ENCODE measurements around the gene MYMX.
"Not testable (repeated sequence)": the region's sequence is repeated elsewhere in the genome, so short reads cannot be mapped to it uniquely, and the experiment has no call there.

The MYMX gene

GRCh38 chr6:44221291-44221960 lies 4.7 kb downstream of the MYMX start:
- DNase-seq: peak; percentile 84

GRCh38 chr6:44221961-44222335 lies 5.2 kb downstream of the MYMX start:
- DNase-seq: no peak

- DNase-seq: no peak
Observed at GRCh38 chr6:44222486-44223318, 6.0 kb downstream of the MYMX start.

DNA sequence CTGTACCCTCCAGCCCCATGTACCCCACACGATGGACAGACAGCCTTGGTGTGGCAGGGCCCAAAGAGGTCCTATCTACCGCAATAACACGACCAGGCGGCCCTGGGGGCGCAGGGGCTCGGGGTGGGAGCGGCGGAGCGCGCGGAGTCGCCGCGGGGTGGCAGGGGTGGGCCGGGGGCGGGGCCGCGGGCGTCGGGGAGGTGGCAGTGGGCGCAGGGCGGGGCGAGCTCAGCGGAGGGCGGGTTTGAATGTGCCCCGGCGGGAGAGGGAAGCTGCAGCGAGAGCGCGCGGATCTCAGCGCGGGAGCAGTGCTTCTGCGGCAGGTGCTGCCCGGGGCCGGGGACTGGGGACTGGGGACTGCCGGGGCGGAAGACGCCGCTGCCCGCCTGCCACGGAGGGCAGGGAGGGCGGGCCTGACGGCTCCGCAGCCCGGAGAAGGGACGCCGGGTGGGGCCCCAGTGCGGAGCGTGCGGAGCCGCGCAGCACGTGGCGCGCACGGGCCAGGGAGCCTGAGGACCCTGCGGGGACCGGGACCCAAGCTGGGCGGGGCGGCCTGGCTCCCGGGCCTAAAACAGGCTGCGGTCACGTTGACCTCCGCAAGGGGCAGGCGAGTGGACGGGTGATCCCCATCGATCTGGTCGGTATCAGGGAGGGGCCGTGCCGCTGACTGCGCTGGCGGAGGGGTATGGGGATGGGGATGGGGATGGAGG lies 6.7 kb downstream of the MYMX start, which contains the start of gene SLC29A1:
SLC29A1 (plus strand) TSS at position 277 of the 710 bp plus-strand sequence. CDS start 3,719 bp downstream, outside the sequence.
- DNase-seq: peak; percentile 92

- DNase-seq: peak; percentile 45
Observed at GRCh38 chr6:44224029-44224964, 7.6 kb downstream of the MYMX start.

DNA sequence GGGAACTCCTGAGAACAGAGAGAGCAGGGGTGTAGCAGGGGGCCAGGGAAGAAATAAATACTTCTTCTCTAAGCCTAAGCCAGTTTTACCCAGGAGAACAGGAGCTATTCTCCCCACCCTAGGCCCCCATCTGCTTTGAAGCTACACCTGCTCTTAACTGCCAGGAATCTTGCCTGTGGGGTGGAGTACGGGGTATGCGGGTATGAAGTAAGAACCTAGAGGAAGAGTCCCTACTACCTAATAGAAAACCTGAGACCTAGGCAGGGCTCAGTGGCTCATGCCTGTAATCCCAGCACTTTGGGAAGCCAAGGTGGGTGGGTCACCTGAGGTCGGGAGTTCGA lies 8.2 kb downstream of the MYMX start:
- no peak for DNase-seq

GRCh38 chr6:44225579-44226325 lies 9.0 kb downstream of the MYMX start:
- DNase-seq: no peak

DNA sequence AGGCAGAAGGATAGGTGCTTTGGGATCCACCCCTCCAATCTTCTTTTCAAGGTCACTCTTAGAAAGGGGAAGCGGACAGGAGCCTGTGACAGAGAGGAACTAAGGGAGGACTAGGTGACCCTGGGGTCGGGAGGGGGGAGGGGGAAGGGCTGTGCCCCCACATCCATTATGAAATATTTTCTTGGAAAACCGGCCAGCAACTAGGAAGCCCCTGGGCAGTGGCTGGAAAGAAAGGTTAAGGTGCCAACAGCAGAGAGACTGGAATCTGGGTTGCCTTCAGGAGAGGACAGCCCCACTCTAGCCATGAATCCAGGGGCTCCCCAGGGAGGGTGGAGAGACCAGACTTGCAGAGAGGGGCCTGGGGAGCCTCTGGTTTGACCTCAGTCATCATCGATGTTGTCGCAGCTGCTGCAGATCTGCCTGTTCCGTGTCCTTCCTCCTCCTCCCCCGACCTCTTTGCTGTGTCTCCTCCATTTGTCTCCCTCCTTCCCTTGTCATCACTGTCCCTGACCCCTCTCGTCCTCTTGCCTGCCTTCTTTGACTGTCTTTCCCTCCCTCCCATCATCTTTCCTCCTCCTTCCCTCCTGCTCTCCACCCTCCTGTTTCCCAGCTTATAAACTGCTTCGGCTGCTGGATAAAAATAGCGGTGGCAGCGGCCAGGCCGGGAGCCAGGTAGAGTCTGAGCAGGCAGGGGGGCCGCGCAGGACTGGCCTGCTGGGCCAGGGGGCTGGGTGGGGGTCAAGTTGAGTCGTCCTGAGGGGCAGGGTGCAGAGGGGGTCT lies 9.8 kb downstream of the MYMX start:
- no peak for DNase-seq

GRCh38 chr6:44227148-44227793 lies 10.5 kb downstream of the MYMX start:
- DNase-seq: no peak

- no peak for DNase-seq
Observed at GRCh38 chr6:44228031-44228430, 11.3 kb downstream of the MYMX start.

DNA sequence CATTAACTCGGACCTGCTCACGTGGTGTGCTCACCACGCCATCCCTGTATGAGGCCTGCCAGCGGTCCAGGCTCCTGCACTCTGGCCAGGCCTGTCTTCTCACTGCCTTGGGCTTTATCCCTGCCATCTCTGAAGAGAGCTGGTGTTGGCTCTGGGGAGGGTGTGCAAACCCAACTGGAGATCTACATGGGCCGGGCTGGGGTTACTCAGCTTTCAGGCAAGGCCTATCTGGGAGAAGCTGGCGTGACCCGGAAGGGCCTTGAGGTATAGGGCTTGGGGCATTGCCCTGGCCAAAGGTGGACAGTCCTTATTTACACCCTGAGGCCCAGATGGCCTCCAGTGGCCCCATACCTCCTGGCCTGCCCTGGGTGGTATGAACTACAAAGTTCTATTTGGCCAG lies 11.7 kb downstream of the MYMX start:
- no peak for DNase-seq

DNA sequence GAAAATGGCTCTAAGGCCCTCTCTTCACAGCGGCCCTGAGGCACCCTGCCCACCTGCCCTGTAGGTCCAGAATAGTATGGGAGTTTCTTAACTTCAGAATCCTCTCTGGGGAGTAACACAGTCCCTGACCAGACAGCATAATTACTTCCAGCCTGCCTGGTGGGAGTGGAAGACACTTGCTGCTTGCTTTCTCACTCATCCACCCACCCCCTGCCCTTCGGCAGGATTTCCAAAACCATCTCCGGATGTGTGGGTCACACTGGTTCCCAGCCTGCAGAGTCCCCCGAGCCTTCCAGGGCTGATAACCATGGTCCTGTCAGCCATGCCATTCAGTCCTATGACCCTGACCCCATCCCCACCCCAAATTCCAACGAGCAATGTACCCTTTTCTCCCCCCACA lies 12.1 kb downstream of the MYMX start:
- no peak for DNase-seq

GRCh38 chr6:44229376-44230033 lies 12.8 kb downstream of the MYMX start:
- DNase-seq: no peak

GRCh38 chr6:44230034-44230675 lies 13.4 kb downstream of the MYMX start:
- no peak for DNase-seq

GRCh38 chr6:44231426-44231825 lies 14.7 kb downstream of the MYMX start:
- not testable (repeated sequence) for DNase-seq

- no peak for DNase-seq
Observed at GRCh38 chr6:44232676-44233566, 16.2 kb downstream of the MYMX start.

GRCh38 chr6:44233567-44234100 lies 16.9 kb downstream of the MYMX start:
- no peak for DNase-seq

Data from stimulated activated CD4-positive, alpha-beta T cell treated with anti-CD3 and anti-CD28 coated beads, Interleukin-15, amount 100 ng/mL, for 24 hours (primary cell).